Measurements from ENCODE around the gene ATRIP.
A peak's percentile ranks its signal among the peaks of the same experiment; 100 is the strongest.
"Not testable (repeated sequence)": the region's sequence is repeated elsewhere in the genome, so short reads cannot be mapped to it uniquely, and the experiment has no call there.

ATRIP gene

GRCh38 chr3:48436855-48437254 lies 9.7 kb upstream of the ATRIP start:
- DNase-seq (ENCODE audit: low read depth, low spot score) = no peak

- no peak for DNase-seq (ENCODE audit: low read depth, low spot score)
Observed at GRCh38 chr3:48437812-48438211, 8.7 kb upstream of the ATRIP start.

DNA sequence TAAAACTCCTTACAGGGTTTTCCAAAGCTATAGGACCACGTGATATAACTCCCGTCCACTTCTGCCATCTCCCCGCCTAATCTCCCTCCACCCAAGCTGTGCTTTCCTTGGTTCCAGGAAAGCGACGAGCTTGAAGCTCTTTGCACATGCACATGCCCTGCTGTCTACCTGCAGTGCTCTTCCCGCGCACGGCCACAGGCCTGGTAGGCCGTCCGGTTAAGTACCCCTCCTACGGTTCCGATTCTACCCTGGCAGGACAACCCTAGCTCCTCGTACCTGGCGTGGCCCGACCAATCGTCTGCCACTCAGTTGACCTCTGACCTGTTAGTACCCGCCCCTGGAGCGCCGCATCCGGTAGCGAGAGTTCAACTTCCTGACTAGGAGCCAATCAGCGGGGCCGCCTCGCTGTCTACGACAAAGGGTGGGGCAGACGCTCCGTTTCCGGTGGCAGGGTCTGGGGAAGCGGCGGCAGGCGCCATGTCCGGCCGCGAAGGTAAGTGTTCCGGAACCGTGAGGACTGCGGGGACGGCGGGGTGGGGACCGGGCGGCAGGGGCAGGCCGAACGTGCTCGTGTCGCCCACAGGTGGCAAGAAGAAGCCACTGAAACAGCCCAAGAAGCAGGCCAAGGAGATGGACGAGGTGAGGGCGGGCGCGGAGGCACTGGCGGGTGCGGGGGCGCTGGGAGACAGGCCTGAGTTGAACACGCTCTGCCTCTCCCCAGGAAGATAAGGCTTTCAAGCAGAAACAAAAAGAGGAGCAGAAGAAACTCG lies 6.5 kb upstream of the ATRIP start, which contains the start of the genes CCDC51 and TMA7:
CCDC51 (minus strand) TSS at position 300 of the 770 bp plus-strand sequence. CDS start 4,991 bp downstream, outside the sequence.
TMA7 (plus strand) TSS at position 438 of the 770 bp plus-strand sequence; CDS start at position 478, 40 bp downstream.
- peak; percentile 95 for DNase-seq (ENCODE audit: low read depth, low spot score)

- no peak for DNase-seq (ENCODE audit: low read depth, low spot score)
Observed at GRCh38 chr3:48440590-48440958, 6.0 kb upstream of the ATRIP start.

- DNase-seq (ENCODE audit: low read depth, low spot score) = no peak
Observed at GRCh38 chr3:48441940-48442339, 4.6 kb upstream of the ATRIP start.

DNA sequence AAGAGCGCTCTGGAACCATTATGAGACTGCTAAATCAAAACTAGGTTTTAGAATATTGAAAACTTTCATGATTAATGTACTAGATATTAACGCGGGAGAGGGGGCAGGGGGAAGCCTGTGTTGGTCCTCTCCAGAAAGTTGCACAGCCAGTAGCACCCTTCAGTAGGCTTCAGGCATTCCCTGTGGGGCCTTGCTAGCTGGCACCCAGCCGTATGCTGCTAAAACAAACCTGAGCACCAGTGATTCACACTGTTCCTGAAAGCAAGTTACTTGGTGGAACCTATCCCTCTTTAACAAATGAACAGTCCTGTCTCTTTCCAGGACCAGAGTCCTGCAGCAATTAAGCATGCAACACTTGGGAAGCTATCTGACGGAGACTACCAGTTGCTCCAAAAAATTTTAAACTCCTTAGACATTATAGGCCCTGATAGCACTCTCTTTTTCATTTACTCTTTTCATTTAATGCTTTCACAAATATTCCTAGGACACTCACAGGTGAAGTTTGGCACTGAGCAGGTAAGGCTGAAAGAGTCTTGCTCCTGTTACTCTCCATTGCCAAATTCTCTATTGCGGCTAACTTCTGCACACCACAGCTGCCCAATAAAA lies 1.2 kb upstream of the ATRIP start:
- no peak for DNase-seq (ENCODE audit: low read depth, low spot score)

- no peak for DNase-seq (ENCODE audit: low read depth, low spot score)
Observed at GRCh38 chr3:48446043-48446424, 503 bp upstream of the ATRIP start.

- no peak for DNase-seq (ENCODE audit: low read depth, low spot score)
Observed at GRCh38 chr3:48451270-48451669, 4.7 kb downstream of the ATRIP start.

DNA sequence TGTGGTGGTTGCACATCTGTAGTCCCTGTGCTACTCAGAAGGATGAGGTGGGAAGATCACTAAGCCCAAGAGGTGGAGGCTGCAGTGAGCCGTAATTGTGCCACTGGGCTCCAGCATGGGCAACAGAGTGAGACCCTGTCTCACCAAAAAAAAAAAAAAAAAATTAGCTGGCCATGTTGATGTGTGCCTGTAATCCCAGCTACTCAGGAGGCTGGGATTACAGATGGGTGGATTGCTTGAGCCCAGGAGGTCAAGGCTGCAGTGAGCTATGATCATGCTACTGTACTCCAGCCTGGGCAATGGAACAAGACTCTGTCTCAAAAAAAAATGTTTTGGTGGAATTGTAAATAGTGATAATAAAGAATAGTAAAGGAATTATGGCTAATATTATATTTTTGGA lies 9.9 kb downstream of the ATRIP start:
- no peak for DNase-seq (ENCODE audit: low read depth, low spot score)

DNA sequence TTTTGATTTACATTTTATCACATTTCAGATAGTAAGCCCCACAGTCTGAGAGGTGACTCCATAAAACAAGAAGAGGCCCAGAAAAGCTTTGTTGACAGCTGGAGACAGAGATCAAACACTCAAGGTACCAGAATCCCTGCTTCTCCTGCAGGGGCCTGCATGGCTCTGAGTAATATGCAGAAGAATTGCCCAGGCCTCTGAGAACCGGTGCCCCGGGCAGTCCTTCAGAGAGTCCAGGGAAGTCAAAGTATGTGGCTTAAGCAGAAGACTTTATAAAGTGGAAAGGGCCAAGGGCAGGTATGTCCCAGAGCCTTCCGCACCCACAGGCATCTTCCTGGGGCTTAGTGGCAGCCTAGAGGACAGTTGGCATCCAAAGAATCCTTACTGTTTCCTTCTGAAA lies 12.8 kb downstream of the ATRIP start:
- no peak for DNase-seq (ENCODE audit: low read depth, low spot score)

- no peak for DNase-seq (ENCODE audit: low read depth, low spot score)
Observed at GRCh38 chr3:48459773-48460516, 13.4 kb downstream of the ATRIP start.

DNA sequence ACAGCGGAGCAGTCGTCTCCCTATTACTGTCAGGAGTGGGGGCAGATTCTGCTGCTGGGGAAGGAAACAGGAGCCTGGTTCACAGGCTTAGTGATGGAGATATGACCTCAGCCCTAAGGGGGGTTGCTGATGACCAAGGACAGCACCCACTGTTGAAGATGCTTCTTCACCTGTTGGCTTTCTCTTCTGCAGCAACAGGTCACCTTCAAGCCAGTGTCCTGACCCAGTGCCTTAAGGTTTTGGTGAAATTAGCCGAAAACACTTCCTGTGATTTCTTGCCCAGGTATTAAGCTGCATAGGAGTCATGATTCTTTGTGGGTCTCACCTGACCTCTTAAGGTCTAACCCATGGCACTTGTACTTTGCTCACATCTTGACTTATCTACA lies 14.0 kb downstream of the ATRIP start:
- DNase-seq (ENCODE audit: low read depth, low spot score) = no peak

DNA sequence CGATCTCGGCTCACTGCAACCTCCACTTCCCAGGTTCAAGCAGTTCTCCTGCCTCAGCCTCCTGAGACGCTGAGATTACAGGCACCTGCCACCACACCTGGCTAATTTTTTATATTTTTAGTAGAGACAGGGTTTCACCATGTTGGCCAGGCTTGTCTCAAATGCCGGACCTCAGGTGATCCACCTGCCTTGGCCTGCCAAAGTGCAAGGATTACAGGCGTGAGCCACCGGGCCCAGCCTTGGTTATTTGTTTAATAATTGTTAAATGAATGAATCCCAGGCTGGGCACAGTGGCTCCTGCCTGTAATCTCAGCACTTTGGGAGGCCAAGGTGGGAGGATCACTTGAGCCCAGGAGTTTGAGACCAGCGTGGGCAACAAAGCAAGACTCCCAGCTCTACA lies 15.2 kb downstream of the ATRIP start:
- not testable (repeated sequence) for DNase-seq (ENCODE audit: low read depth, low spot score)

DNA sequence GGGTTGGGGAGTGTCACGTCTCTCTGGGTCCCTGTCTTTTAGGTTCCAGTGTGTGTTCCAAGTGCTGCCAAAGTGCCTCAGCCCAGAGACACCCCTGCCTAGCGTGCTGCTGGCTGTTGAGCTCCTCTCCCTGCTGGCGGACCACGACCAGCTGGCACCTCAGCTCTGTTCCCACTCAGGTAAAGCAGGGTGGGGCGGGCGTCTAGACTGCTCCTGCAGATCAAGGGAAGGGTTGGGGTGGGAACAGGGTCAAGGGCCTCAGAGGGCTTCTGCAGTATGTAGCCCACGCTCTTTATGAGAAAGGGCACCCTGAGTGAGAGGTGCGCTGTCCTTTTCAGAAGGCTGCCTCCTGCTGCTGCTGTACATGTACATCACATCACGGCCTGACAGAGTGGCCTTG lies 17.2 kb downstream of the ATRIP start:
- no peak for DNase-seq (ENCODE audit: low read depth, low spot score)

DNA sequence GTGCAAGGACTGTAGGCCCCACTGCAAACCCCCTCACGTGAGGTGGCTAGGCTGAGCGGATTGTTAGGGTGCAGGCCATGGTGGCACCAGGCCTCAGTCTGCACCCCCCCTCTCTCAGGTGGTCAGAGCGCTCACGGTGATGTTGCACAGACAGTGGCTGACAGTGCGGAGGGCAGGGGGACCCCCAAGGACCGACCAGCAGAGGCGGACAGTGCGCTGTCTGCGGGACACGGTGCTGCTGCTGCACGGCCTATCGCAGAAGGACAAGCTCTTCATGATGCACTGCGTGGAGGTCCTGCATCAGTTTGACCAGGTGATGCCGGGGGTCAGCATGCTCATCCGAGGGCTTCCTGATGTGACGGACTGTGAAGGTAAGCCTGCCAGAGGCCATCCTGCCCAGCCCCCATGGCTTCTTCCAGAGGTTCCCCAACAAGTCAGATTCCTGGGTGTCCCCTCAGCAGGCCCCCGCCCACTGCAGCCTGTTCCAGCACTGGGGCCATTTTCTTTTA lies 18.2 kb downstream of the ATRIP start:
- DNase-seq (ENCODE audit: low read depth, low spot score) = no peak

DNA sequence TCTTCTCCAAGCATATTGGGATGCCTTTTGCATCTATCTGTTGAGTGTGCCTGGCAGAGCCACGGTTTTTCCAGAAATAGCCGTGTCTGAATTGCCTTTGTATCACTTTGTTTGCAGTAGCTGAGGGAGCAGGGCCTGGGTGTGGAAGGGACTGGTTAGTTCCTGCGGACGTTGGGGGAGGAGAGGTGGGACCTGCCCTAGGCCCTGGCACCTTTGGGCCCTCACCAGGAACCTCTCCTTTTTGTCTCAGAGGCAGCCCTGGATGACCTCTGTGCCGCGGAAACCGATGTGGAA lies 18.6 kb downstream of the ATRIP start:
- no peak for DNase-seq (ENCODE audit: low read depth, low spot score)

GRCh38 chr3:48465531-48466378 lies 19.2 kb downstream of the ATRIP start:
- DNase-seq (ENCODE audit: low read depth, low spot score) = peak; percentile 97

DNA sequence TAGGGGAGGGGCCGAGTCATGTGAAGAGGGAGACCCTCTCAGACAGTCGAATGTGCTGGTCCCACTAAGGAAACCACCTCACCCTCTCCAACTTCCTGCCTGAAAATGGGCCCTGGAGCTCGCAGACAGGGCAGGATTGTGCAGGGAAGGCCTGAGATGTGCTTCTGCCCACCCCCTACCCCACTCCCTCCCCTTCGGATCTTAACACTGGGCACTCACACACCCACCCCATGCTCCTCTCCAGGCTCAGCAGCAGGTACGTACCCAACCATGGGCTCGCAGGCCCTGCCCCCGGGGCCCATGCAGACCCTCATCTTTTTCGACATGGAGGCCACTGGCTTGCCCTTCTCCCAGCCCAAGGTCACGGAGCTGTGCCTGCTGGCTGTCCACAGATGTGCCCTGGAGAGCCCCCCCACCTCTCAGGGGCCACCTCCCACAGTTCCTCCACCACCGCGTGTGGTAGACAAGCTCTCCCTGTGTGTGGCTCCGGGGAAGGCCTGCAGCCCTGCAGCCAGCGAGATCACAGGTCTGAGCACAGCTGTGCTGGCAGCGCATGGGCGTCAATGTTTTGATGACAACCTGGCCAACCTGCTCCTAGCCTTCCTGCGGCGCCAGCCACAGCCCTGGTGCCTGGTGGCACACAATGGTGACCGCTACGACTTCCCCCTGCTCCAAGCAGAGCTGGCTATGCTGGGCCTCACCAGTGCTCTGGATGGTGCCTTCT lies 20.0 kb downstream of the ATRIP start:
- no peak for DNase-seq (ENCODE audit: low read depth, low spot score)

DNA sequence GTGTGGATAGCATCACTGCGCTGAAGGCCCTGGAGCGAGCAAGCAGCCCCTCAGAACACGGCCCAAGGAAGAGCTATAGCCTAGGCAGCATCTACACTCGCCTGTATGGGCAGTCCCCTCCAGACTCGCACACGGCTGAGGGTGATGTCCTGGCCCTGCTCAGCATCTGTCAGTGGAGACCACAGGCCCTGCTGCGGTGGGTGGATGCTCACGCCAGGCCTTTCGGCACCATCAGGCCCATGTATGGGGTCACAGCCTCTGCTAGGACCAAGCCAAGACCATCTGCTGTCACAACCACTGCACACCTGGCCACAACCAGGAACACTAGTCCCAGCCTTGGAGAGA lies 20.5 kb downstream of the ATRIP start:
- no peak for DNase-seq (ENCODE audit: low read depth, low spot score)

DNA sequence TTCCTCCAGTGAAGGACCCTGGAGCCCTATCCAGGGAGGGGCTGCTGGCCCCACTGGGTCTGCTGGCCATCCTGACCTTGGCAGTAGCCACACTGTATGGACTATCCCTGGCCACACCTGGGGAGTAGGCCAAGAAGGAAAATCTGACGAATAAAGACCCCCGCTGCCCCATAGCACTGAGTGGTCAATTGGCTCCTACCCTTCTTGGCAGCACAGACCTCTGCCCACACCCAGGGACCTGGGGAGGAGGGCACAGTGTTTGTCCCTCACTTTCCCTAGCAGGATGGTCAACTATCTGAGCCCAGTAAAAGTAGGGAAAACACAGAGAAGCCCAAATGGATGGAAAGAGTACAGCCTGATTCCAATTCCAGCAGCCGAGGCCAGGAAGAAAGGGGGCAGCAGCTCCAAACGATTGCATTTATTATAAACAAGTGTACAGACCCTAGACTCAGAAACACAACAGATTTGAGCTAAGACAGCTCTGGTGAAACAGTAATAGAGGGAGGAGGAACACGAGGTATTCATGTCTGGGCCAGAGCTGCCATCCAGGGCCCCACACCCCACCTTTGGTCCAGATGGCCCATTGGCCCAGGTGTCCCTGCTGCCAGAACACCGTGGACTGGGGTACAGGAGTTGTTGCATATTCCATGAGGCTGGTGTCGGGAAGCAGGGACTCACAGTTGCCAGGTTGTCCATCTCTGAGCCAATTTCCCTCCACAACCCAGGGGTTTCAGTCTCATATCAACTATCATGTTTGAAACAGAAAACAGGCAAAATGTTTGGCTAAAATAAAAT lies 21.1 kb downstream of the ATRIP start:
- no peak for DNase-seq (ENCODE audit: low read depth, low spot score)

All from iPS DF 19.7 (cell line).